Rectal smooth muscle tissue (tissue), 1 donor: ENCODE measurements around the gene STT3B.

Source experiments
- H3K27ac ChIP-seq: one replicate; pipeline ENCODE4 v1.7.0; 2013; ENCODE audit warnings: low read depth, low read length, inconsistent platforms
- H3K27me3 ChIP-seq: one replicate; pipeline ENCODE4 v1.7.0; 2013; ENCODE audit warnings: low read length; ENCODE audit not compliant: control insufficient read depth, insufficient read depth
- H3K36me3 ChIP-seq: one replicate; pipeline ENCODE4 v1.7.0; 2013; ENCODE audit warnings: low read length; ENCODE audit not compliant: control insufficient read depth, insufficient read depth
- H3K4me1 ChIP-seq: one replicate; pipeline ENCODE4 v1.7.0; 2013; ENCODE audit warnings: low read length; ENCODE audit not compliant: control insufficient read depth, insufficient read depth
- H3K4me3 ChIP-seq: one replicate; pipeline ENCODE4 v1.7.0; 2013; ENCODE audit warnings: low read length
- H3K9ac ChIP-seq: one replicate; pipeline ENCODE4 v1.7.0; 2013; ENCODE audit warnings: low read length

Gene STT3B

DNA sequence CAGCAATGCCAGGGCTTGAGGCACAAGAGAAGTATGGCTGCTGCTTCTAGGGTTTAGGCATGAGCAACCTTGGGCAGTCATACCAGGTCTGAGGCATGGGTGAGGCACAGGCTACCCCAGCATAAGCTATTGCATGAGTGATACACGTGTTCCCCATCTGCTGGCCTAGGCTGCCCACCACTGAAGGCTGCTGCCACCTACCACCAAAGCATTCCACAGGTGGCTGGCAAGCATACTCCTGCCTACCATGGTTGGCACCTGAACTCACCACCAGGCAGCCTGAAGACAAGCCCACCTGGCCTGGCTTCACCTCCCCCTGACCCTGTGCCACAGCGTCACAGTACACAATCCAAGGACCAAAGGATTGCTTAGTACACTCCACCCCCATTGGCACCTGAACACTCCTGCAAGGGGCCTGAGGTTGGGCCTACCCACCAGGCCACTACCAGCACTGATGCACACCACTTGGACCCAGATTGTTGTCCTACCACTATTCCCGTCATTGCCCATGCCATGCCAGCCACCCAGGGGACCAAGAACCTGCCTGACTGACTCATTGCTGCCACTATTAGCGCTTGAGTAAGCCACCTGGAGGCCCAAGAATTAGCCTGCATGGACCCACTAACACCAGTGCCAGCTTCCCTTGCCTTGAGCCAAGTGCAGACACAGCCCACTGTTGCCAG, 115.7 kb downstream of the STT3B start:
- Histone ChIP-seq H3K4me3 (no peak overlapping the region), H3K27me3 (no peaks in the 10 kb centered on the region), H3K9ac (no peak overlapping the region), H3K36me3 (peaks cover 7% of the 10 kb centered on the region), H3K27ac (no peak overlapping the region), H3K4me1 (no peaks in the 10 kb centered on the region)

DNA sequence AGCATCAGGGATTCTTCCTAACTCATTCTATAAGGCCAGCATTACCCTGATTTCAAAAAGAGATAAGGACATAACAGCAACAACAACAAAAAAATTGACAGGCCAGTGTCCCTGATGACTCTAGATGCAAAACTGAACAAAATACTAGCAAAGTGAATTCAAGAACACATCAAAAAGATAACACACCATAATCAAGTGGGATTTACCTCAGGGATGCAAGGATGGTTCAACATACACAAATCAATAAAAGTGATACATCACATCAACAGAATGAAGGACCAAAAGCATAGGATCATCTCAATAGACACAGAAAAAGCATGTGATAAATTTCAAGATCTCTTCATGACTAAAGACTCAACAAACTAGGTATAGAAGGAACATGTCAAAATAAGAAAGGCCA, 119.6 kb downstream of the STT3B start:
- no peak overlapping the region for H3K9ac ChIP-seq
- no peak overlapping the region for H3K4me3 ChIP-seq
- peaks cover 4% of the 10 kb centered on the region for H3K36me3 ChIP-seq

DNA sequence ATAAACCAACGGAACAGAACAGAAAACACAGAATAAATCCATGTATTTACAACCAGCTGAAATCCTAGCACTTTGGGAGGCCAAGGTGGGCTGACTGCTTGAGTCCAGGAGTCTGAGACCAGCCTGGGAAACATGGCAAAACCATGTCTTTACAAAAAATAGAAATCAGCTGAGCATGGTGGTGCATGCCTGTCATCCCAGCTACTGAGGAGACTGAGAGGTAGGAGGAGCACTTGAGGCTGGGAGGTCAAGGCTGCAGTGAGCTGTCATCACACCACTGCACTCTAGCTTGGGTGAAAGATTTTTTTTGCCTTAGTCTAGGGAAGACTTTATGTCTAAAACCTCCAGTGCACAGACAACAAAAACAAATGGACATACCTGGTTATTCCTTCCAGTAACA, 120.7 kb downstream of the STT3B start:
- H3K9ac ChIP-seq: no peak overlapping the region
- no peak overlapping the region for H3K27ac ChIP-seq
- peaks cover under 1% of the 10 kb centered on the region for H3K36me3 ChIP-seq
- H3K27me3 ChIP-seq: no peaks in the 10 kb centered on the region
- H3K4me3 ChIP-seq: no peak overlapping the region
- no peaks in the 10 kb centered on the region for H3K4me1 ChIP-seq

More for the DNA sequence above, 119.6 kb downstream of the STT3B start:
- Histone ChIP-seq H3K4me1 (no peaks in the 10 kb centered on the region), H3K27me3 (no peaks in the 10 kb centered on the region), H3K27ac (no peak overlapping the region)

DNA sequence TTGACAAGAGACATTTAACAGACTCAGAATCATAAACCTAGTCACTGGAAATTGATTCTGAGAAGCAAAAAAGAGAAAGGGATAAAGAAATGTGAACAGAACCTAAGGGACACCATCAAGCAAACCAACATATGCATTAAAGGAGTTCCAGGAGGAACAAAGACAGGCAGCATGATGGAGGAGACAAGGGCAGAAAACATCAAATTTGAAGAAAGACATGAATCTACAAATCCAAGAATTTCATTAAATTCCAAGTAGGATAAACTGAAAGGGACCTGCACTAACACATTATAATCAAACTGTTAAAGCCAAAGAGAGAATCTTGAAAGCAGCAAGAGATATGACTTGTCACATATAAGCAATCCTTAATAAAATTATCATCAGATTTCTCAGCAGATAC, 122.3 kb downstream of the STT3B start:
- H3K27ac ChIP-seq: no peak overlapping the region
- H3K36me3 ChIP-seq: no peaks in the 10 kb centered on the region
- no peaks in the 10 kb centered on the region for H3K27me3 ChIP-seq
- H3K4me1 ChIP-seq: no peaks in the 10 kb centered on the region
- H3K9ac ChIP-seq: no peak overlapping the region
- H3K4me3 ChIP-seq: no peak overlapping the region

DNA sequence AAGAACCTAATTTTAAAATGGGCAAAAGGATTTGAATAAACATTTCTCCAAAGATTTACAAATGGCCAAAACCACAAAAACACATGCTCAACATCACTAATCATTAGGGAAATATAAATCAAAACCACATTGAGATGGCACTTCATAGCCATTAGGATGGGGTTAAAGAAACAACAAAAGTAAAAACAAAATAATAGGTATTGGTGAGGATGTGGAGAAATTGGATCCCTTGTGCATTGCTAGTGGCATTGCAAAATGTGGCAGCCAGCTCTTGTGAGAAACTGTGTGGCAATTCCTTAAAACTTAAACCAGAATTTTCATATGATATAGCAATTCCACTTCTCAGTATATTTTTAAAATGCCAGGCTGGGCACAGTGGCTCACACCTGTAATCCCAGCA, 126.5 kb downstream of the STT3B start:
- H3K9ac ChIP-seq: no peak overlapping the region
- no peaks in the 10 kb centered on the region for H3K4me1 ChIP-seq
- H3K27me3 ChIP-seq: no peaks in the 10 kb centered on the region
- no peak overlapping the region for H3K4me3 ChIP-seq
- no peaks in the 10 kb centered on the region for H3K36me3 ChIP-seq
- H3K27ac ChIP-seq: no peak overlapping the region

DNA sequence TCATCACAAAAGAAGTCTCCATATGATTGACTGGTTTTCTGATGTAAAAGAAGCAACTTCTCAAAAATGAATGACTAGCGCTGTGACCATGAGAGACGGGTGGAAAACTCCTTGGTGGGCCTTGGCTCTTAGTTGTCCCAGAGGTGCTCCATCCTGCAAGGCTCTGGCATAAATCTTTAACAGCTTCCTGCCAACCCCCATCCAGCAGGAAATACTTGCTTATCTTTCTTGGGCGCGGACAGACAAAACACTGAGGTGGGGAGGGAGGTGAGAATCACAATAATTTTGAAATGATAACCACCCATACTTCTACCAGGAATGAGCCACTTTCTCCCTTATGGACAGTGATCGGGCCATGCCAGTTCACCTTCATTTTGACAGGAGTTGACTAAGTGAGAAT, 128.6 kb downstream of the STT3B start:
- Histone ChIP-seq H3K27ac (no peak overlapping the region), H3K36me3 (no peaks in the 10 kb centered on the region), H3K9ac (no peak overlapping the region), H3K4me1 (no peaks in the 10 kb centered on the region), H3K27me3 (no peaks in the 10 kb centered on the region), H3K4me3 (no peak overlapping the region)

DNA sequence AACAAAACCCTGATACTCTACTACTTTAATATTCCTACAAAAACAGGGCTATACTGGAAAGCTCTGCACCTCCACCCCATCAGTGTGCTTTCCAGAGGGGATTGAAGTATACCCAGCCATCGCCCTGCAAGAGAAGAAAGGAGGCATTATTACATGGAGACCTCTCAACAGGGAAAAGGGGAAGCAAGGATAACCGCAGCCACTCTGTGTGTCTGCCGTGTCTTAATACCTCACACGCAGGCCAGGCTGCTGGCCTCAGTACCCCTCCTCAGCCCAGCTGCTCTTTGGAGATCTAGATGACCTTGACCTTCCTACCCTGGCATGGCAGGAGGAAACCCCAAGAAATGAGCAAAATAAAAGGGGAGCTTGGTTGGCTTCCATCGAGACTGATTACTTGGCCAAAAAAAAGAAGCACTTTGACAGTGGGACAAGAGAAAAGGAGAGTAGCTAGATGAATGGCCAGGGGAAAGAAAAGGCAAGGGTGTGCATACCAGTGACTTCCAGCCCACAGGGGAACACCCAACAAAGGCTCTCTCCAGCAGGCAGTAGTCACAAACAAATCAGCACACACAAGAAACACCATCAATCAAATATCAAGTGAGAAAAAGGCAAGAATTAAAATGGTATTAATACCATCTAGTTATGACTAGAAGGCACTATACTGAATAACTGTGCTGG, 129.4 kb downstream of the STT3B start:
- Histone ChIP-seq H3K27me3 (no peaks in the 10 kb centered on the region), H3K27ac (no peak overlapping the region), H3K9ac (no peak overlapping the region), H3K4me3 (no peak overlapping the region), H3K4me1 (no peaks in the 10 kb centered on the region), H3K36me3 (no peaks in the 10 kb centered on the region)

DNA sequence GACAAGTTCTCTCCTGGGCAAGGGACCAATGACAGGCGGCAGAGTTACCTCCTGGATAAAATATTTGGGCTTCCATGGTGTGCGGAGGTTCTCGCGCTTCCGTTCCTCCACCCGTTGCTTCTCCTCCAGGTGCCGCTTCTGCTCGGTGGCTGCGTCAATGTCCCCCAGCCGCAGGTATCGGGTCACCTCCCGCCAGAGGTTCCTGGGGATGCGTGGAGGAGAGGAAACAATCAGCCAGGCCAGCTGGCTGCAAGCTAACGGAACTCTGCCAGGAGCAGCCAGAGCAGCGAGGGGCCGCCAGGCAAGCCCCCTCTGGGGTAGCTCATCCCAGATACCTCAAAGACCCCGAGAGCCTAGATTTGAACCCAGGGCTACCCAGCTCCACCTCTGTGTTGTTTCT, 131.3 kb downstream of the STT3B start:
- no peaks in the 10 kb centered on the region for H3K27me3 ChIP-seq
- H3K36me3 ChIP-seq: no peaks in the 10 kb centered on the region
- H3K27ac ChIP-seq: no peak overlapping the region
- no peaks in the 10 kb centered on the region for H3K4me1 ChIP-seq
- no peak overlapping the region for H3K9ac ChIP-seq
- no peak overlapping the region for H3K4me3 ChIP-seq

DNA sequence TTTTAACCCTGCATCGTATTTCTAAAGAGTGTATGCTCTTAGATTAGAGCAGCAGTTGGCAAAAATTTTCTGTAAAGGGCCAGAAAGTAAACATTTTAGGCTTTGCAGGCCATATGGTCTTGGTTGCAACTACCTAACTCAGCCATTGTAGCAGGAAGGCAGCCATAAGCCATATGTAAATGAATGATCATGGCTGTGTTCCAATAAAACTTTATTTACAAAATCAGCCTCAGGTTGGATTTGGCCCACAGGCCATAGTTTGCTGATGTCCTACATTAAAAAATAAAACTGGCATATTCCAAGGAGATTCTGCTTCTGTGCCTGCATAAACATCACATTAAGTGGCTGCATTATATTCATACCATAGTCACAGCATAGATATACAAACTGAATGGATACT, 134.9 kb downstream of the STT3B start:
- H3K36me3 ChIP-seq: no peaks in the 10 kb centered on the region
- no peak overlapping the region for H3K4me3 ChIP-seq
- H3K9ac ChIP-seq: no peak overlapping the region
- no peaks in the 10 kb centered on the region for H3K27me3 ChIP-seq
- H3K4me1 ChIP-seq: no peaks in the 10 kb centered on the region
- H3K27ac ChIP-seq: no peak overlapping the region

DNA sequence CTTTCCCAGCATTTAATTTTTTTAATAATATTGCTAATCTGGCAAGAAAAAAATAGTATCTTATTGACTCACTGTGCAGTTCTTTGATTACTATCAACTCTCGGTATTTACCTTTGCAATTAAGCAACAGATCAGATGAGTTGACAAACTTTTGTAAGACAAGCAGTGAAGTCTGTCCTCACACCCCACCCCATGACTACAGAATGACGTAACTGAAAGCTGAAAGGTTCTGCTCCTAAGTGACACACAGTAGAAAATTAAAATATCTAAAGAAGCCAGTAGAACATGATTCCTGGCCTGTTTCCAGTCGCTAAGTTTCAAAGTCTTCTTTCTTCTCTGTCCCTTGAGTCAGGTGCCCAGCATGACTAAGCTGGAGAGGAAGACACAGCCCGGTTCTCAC, 135.5 kb downstream of the STT3B start:
- Histone ChIP-seq H3K4me3 (no peak overlapping the region), H3K27ac (no peak overlapping the region), H3K27me3 (no peaks in the 10 kb centered on the region), H3K36me3 (no peaks in the 10 kb centered on the region), H3K9ac (no peak overlapping the region), H3K4me1 (no peaks in the 10 kb centered on the region)

DNA sequence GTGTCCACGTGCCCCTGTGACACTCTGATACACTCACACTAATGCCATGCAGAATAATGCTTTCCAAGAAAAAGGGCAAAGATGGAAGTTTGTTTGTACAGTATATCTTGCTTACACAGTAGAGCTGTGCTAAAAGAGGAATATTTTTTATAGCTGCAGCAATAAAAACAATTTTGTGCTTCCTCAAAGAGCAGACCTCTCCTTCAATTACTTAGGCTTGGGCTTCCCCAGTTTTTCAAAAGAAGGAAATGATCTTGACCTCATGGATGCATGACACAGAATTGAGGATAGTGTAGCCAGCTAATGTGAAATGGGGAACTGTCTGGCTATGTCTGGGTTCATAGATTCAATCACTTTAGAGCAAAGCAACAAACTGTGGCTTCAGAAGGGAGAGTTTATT, 137.4 kb downstream of the STT3B start:
- Histone ChIP-seq H3K36me3 (no peaks in the 10 kb centered on the region), H3K4me3 (no peak overlapping the region), H3K27ac (no peak overlapping the region), H3K27me3 (no peaks in the 10 kb centered on the region), H3K4me1 (no peaks in the 10 kb centered on the region), H3K9ac (no peak overlapping the region)

DNA sequence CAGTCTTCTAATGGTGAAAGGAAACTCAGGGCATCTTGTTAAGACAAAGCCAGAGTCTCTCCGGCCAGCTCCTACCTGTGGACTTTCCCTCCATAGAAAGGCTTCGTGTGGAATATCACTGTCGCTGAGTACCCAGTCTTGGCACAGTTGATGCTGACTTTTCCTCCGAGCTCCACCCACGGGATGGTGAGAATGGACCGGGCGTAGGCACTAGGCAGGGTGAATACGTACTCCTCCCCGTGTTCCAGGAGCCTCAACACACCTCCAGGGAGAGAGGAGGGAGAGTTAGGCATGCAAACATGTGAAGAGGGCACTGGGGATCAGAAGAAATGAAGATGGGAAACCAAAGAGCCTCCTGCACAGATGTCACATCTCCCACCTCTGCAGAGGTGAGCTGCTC, 138.0 kb downstream of the STT3B start:
- no peaks in the 10 kb centered on the region for H3K36me3 ChIP-seq

DNA sequence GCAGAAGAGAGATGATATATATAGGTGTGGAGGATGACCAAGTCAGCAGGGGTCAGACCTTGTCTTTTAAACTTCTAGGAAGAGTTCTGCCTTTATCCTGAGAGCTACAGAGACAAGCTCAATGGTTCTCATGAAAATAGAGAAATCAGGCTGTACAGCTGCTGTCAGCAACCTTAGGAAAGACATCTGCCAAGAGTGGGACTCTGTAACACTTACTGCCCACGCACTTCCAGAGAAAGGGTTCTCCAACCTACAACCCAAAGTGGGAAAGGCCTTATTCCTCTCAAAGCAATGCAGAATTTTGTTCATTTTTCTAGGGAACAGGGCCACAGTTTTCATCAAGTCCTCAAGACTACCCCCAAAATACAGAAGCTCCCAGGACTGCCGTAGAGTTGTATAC, 138.7 kb downstream of the STT3B start:
- Histone ChIP-seq H3K4me3 (no peak overlapping the region), H3K4me1 (no peaks in the 10 kb centered on the region), H3K9ac (no peak overlapping the region), H3K36me3 (no peaks in the 10 kb centered on the region), H3K27ac (no peak overlapping the region), H3K27me3 (no peaks in the 10 kb centered on the region)

More for the DNA sequence above, 138.0 kb downstream of the STT3B start:
- no peaks in the 10 kb centered on the region for H3K27me3 ChIP-seq
- H3K4me3 ChIP-seq: no peak overlapping the region
- H3K9ac ChIP-seq: no peak overlapping the region
- H3K27ac ChIP-seq: no peak overlapping the region
- H3K4me1 ChIP-seq: no peaks in the 10 kb centered on the region
